Limb (tissue), 2 donors: ENCODE data around the gene TNRC6C.
"Not testable (repeated sequence)": the region's sequence is repeated elsewhere in the genome, so short reads cannot be mapped to it uniquely, and the experiment has no call there.

Source experiments
- DNase-seq, 2 donors: peaks; one replicate each; pipeline ENCODE4 v3.0.0-alpha.2; 2016; ENCODE audit errors: extremely low spot score in 2 of 2

The TNRC6C gene

GRCh38 chr17:78041386-78042179, 83.1 kb downstream of the TNRC6C start:
- DNase-seq, result peak in 1 of 2 donors; percentile 9

DNA sequence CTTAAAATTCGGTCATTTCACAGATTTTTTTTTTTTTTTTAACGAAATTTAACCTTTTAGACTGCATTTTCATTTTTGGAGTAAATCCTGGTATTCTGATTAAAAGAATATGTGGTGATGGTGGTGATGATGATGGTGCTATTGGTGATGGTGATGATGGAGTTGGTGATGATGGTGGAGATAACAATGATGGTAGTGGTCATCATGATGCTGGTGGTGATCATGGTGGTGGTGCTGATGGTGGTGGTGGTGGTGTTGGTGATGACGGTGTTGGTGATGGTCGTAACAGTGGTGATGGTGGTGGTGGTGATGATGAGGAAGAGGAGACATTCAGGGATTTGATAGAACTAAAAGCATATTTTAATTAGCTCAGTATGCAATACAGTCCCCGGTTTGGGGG, 84.0 kb downstream of the TNRC6C start:
- DNase-seq, result no peak

DNA sequence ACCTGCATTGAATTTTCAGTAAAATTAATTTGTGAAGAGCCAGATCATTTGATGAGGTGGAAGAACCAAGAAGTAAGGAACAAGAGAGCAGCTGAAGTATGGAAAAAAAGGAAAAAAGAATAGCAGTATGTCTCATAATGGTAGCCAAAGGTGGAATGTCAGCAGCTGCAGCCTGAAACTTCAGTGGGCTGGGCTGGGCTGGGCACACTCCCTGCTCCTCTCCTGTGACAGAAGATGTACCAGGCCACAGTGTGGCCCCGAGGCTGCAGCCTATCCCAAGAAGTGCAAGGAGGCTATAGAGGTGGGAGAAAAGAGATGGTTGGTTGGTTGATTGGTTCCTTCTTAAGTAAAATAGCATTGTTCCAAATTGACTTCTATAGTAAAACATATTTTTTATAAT, 84.5 kb downstream of the TNRC6C start:
- DNase-seq, result no peak

DNA sequence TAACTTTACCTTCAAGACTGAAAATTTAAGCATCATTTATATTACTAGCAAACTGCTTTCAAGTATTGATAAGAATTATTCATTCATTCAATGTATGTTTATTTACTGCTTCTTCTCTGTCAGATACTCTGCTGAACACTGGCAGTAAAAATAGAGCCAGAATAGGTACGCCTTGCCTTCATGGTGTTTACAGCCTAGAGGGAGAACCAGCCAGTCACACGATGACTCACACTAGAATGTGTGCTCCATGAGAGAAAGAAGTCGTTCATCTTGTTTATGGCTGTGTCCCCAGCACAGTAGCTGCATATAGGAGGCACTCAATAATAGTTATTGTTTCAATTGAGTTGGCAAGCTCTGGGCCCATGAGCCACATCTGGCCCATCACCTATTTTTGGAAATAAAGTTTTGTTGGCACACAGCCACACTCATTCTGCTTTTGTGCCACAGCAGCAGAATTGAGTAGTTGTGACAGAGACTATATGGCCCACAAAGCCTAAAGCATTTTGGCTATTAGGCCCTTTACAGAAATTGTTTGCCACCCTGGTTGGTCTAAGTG, 85.9 kb downstream of the TNRC6C start:
- DNase-seq, result no peak

- no peak for DNase-seq
Measured at GRCh38 chr17:78045316-78045715, 86.8 kb downstream of the TNRC6C start.

DNA sequence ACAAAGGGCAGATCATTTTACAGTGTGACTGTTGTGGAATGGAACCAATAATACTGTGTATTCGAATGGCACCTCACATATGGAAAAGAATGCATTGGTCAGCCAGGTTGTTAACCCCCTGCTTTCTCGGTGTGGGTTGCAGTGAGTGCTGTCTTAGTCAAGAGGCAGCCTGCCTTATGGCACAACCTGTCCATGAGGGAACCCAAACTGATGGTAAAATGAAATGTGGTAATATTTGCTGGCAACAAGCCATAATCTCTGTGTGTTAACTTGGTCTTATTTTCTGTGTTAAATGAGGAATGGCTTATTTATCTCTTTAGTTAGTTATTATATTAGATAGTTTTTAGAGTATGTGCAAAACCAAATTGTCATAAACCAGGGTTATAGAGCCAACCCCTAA, 88.4 kb downstream of the TNRC6C start:
- no peak for DNase-seq

- no peak for DNase-seq
Measured at GRCh38 chr17:78048346-78049292, 90.1 kb downstream of the TNRC6C start.

DNA sequence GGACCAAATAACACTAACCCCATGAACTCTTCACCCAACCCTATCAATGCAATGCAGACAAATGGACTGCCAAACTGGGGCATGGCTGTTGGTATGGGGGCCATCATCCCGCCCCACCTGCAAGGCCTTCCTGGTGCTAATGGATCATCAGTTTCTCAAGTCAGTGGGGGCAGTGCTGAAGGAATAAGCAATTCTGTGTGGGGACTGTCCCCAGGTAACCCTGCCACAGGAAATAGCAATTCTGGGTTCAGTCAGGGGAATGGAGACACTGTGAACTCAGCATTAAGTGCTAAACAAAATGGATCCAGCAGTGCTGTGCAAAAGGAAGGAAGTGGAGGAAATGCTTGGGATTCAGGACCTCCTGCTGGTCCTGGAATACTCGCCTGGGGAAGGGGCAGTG, 91.1 kb downstream of the TNRC6C start:
- DNase-seq, result no peak

- DNase-seq, result no peak
Measured at GRCh38 chr17:78051186-78051972, 92.9 kb downstream of the TNRC6C start.

GRCh38 chr17:78053777-78054468, 95.4 kb downstream of the TNRC6C start:
- no peak for DNase-seq

DNA sequence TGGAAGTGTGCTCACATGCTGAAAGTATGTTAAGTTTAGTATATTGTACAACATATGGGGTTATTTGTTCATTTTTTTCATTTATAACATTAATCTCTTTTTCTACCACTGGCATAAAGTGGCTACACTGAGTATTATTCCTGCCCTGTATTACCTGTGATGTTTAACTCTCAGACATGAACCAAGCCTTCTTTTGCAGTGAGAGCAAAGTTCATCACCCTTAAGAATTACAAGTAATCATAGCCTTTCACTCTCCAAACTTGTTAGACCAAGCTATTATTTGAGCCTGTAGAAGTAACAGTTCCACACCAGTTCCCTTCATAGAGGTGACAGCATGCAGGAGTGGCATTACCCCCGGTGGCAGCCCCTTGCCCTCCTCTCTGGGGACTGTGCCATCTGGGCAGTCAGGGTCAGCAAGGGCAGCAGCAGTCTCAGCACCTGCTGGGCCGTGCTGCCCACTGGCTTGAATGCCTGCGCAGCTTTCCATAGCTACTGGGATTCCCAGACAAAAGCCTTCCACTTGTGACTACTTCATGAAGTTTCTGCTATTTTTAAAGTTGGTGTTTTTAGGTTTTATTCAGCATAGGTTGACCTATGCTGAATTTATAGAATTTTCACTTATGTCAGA, 98.7 kb downstream of the TNRC6C start:
- no peak for DNase-seq

DNA sequence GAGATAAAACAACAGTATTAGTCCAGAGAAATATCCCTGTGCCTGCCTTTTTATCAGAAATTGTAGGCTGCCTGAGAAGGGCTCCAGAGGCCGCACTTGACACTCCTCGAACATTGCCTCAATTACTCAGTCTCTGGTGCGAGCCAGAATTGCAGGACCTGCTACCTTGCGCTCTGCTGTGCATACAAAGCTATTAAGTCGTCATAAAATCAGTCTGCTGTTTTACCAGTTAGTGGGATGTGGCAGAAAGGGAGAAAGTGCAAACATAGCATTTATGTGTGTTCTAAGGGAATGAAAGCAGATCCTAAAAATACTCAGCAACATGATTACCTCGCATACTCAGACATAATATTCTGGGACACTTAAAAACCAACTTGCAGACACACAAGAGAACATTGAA, 99.5 kb downstream of the TNRC6C start:
- no peak for DNase-seq

DNA sequence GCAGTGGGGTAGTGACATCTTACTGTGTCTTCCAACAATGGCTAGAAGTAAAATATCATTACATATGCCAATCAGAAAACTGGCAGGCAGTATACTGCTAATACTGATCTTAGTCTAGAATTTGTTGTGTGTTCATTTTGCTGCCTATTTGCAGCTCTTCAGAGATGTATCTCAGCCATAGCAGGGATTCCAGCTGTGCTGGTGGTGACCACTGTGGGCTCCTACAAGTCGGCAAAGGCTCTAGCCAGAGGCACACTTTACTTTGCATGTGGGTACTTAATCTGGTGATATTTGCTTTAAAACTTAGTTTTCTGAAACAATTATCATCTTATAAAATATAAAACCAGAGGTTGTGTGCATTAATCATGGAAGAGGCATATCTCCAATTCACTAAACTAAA, 100.1 kb downstream of the TNRC6C start:
- DNase-seq, result no peak

DNA sequence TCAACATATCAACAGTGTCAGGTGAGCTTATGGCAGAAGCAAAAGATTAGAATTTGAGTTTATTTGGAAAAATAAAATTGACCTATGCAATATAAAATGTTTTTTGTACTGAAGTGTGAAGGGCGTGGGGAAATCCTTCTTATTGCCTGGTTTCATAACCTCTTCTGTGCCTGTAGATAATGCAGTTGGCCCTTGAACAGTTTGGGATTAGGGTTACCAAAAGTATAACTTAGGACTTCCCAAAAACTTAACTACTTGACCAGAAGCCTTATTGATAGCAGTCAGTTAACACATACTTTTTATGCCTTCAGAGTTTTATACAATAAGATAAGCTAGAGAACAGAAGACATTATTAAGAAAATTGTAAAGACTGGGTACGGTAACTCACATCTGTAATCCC, 104.1 kb downstream of the TNRC6C start:
- no peak for DNase-seq

- DNase-seq, result no peak
Measured at GRCh38 chr17:78063489-78063888, 105.0 kb downstream of the TNRC6C start.

DNA sequence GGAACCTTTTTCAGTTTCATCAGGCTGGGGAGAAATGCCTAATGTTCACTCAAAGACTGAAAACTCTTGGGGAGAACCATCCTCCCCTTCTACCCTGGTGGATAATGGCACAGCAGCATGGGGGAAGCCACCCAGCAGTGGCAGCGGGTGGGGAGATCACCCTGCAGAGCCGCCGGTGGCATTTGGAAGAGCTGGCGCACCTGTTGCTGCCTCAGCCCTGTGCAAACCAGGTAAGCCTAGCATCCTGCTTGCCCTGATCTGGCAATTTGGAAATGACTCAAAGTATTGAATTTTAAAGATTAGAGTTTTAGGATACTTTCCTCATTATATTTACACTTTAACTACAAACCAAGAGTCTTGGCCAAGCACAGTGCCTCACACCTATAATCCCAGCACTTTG, 106.2 kb downstream of the TNRC6C start:
- DNase-seq, result no peak

GRCh38 chr17:78066976-78067375, 108.5 kb downstream of the TNRC6C start:
- not testable (repeated sequence) for DNase-seq

GRCh38 chr17:78069695-78070094, 111.2 kb downstream of the TNRC6C start:
- no peak for DNase-seq

- no peak for DNase-seq
Measured at GRCh38 chr17:78072961-78073360, 114.5 kb downstream of the TNRC6C start.

DNA sequence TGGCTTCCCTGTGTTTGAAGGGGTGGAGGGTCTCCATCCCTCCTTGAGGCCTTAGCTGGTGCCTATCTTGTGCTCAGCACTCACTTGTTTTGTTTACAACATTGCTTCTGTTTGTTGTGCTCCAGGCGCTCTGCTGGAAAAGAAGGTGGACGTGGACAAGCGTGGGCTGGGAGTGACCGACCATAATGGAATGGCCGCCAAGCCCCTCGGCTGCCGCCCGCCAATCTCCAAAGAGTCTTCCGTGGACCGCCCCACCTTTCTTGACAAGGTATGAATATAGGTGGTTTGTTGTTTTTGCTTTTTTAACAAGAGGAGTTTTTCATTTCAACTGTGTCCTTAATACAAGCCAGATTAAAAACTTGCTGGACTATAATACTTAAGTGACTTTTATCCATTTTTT, 116.5 kb downstream of the TNRC6C start:
- no peak for DNase-seq
